ENCODE data around the gene TTC31. TPM values are rescaled to one million over a fixed set of nuclear protein-coding genes. Genes with fewer than 3 reads are reported as not detected.

Gene TTC31
- total and polyA plus RNA-seq, 8 donors, result 4.7 to 91.2 (median 11.1) TPM

DNA sequence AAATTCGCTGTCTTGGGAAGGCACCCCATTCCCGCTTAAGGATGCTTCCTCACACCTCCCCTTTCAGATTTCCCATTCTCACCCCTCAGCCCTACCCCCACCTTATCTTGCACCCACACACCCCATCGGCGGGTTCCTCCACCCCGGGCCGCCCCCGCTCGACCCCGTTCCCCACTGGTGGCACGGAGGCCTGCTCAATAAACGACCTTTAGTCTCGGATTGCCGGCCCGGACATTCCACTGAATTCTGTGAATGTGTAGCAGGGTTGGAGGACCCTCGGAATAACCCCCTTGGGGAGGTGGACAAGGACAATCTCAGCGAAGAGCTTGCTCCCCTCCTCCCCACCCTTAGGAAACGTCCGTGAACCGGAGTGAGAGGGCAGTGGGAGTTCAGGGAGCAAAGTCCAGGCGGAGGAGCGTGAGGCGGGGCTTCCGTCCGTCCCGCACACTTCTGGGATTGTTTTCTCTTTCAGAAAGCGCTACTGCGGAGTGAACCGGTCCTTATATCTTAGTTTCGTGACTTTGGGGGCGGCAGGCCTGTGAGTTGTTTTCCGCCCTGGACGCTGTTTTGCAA, 19.4 kb downstream of the TTC31 start:
- Histone ChIP-seq H3K27me3 (peaks cover 0 to 70% (median 30%) of the 10 kb centered on the region in 3 donors), H3K36me3 (peaks cover 6 to 22% (median 17%) of the 10 kb centered on the region in 4 donors), H3K9me3 (no peaks in the 10 kb centered on the region), H3K27ac (peak overlapping the region; percentile 85 to 95 (median 93)), H3K4me1 (peaks cover 71 to 86% (median 85%) of the 10 kb centered on the region in 4 donors), H3K4me3 (peak overlapping the region; percentile 47 to 67 (median 52))
- peak; percentile 68 to 85 for DNase-seq
- intact Hi-C loops (cut with DNase I; ENCODE audit: low total_unique reads), result no loop called here
- 15 to 26% (median 17%) methylated on average over 32 of the region's 32 CpGs for WGBS, 5 donors
- TF ChIP-seq POLR2AphosphoS5 (IDR thresholded peaks at IDR 0.05) (peak in 2 of 3 donors; percentile 61 to 72), EP300 (IDR thresholded peaks at IDR 0.05) (no peak), POLR2A (IDR thresholded peaks at IDR 0.05) (no peak)
- TF ChIP-seq, protein P1, sequence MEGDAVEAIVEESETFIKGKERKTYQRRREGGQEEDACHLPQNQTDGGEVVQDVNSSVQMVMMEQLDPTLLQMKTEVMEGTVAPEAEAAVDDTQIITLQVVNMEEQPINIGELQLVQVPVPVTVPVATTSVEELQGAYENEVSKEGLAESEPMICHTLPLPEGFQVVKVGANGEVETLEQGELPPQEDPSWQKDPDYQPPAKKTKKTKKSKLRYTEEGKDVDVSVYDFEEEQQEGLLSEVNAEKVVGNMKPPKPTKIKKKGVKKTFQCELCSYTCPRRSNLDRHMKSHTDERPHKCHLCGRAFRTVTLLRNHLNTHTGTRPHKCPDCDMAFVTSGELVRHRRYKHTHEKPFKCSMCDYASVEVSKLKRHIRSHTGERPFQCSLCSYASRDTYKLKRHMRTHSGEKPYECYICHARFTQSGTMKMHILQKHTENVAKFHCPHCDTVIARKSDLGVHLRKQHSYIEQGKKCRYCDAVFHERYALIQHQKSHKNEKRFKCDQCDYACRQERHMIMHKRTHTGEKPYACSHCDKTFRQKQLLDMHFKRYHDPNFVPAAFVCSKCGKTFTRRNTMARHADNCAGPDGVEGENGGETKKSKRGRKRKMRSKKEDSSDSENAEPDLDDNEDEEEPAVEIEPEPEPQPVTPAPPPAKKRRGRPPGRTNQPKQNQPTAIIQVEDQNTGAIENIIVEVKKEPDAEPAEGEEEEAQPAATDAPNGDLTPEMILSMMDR (IDR thresholded peaks at IDR 0.05), result no peak

DNA sequence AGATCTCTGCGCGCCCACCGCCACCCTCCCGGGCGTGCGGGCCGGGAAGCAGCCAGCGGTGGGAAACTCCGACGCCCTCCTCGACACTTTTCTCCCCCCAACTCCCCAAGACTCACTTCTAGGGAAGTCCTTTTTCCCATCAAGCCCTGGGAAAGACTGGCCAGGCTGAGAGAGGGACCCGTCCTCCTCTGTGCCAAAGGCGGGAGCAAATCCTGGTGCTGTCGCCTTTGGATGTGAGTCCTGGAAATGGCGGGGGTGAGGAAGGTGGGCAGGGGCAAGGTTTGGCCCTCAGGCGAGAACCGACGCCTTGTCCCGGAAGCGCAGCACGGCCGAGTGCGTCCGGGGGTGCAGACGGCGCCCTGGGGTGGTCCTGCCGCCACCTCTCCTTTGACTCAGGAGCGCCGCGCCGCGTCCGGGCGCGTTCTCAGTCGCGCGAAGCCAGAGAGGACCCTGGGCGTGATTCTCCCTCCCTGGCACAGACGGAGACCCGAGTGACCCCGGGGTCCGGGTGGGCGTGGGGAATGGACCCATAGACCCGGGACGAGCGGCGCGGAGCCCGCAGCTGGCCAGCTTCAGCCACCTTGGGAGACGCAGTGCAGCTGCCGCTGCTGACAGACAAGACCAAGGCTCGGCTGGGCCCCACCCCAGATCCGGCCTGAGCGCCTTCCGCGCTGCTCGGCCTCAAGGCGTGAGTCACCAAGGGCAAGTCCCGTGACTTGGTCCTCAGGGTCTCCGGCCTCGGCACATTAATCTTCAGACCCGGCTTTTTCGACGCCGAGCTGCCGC, 20.0 kb downstream of the TTC31 start:
- intact Hi-C loops (cut with DNase I; ENCODE audit: low total_unique reads), result no loop called here
- 1 to 9% (median 1%) methylated on average over 35 to 67 of the region's 67 CpGs for WGBS, 5 donors
- TF ChIP-seq POLR2A (IDR thresholded peaks at IDR 0.05) (peak in 1 of 4 donors; percentile 49), POLR2AphosphoS5 (IDR thresholded peaks at IDR 0.05) (peak; percentile 39 to 86 (median 82)), EP300 (IDR thresholded peaks at IDR 0.05) (no peak)
- TF ChIP-seq, protein P1 (IDR thresholded peaks at IDR 0.05), result peak in 1 of 7 experiments; percentile 20
- H3K9me3 ChIP-seq, result no peaks in the 10 kb centered on the region
- peaks cover 6 to 22% (median 17%) of the 10 kb centered on the region in 4 donors for H3K36me3 ChIP-seq
- H3K4me3 ChIP-seq, result peak overlapping the region; percentile 47 to 67 (median 52)
- peaks cover 0 to 63% (median 23%) of the 10 kb centered on the region in 3 donors for H3K27me3 ChIP-seq
- H3K27ac ChIP-seq, result peak overlapping the region; percentile 85 to 95 (median 93)
- H3K4me1 ChIP-seq, result peaks cover 67 to 81% (median 80%) of the 10 kb centered on the region in 4 donors
- DNase-seq, result peak; percentile 87 to 94

DNA sequence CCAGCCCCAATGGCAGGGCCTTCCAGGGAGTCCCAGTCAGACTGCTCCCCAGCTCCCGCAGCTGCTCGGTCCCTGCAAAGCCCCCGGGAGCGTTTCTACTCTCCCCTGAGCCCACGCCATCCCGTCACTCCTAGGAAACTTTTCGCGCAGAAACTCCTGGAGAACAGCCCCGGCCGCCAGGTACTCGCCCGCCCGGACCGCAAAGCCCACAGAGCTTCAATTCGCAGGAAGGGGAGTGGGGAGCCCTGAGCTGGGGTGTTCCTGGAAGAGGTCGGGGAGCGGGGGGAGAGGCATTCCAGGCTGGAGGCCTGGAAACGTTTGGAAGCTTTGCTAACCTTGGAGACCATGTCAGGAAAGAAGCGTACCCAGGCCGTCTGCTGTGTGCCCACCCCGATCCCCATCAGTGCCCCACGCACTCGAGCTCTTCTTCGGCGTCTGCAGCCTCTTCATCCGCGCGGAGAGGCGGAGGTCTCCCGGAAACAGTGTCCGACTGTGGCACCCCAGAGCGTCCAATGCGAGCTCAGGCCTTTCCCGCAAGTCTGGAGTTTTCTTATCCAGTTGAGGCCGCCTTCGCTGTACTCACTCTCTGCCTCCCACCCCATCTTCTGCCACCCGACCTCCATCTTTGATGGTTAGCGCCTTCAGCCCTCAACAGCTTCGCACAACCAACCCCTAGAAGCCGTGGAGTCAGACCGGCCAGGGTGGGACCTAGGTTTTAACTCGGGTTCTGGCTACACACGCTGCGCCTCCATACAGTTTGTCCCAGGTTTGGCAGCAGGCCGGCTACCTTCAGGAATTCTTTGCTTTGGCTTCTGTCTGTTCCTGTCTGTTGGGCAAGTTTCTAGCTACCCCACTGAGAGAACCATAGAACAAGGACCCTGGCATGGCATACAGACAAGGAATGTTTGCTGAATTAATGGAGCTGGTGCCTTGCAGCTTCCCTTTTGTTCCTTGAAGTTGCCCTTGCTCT, 20.9 kb downstream of the TTC31 start:
- WGBS, 5 donors, result 23 to 37% (median 35%) methylated on average over 35 to 45 of the region's 45 CpGs
- TF ChIP-seq, protein P1 (IDR thresholded peaks at IDR 0.05), result no peak
- TF ChIP-seq EP300 (IDR thresholded peaks at IDR 0.05) (no peak), POLR2AphosphoS5 (IDR thresholded peaks at IDR 0.05) (no peak), POLR2A (IDR thresholded peaks at IDR 0.05) (no peak)
- H3K4me1 ChIP-seq, result peaks cover 63 to 79% (median 79%) of the 10 kb centered on the region in 4 donors
- H3K9me3 ChIP-seq, result no peaks in the 10 kb centered on the region
- intact Hi-C loops (cut with DNase I; ENCODE audit: low total_unique reads), result no loop called here
- peak overlapping the region; percentile 47 to 67 (median 52) for H3K4me3 ChIP-seq
- H3K27ac ChIP-seq, result peak overlapping the region; percentile 85 to 95 (median 93)
- peak; percentile 33 to 38 for DNase-seq
- H3K36me3 ChIP-seq, result peaks cover 6 to 22% (median 17%) of the 10 kb centered on the region in 4 donors
- peaks cover 0 to 61% (median 15%) of the 10 kb centered on the region in 3 donors for H3K27me3 ChIP-seq

Measured in stomach (tissue), 9 donors.